GM21576 (cell line): Measurements from ENCODE around the gene NCAPD3.
"Not testable (repeated sequence)": the region's sequence is repeated elsewhere in the genome, so short reads cannot be mapped to it uniquely, and the experiment has no call there.

Experiments
- ATAC-seq: cut with Tn5 transposase; IDR thresholded peaks from one replicate; pipeline ENCODE4 v1.9.1; 2021; ENCODE audit warnings: mild to moderate bottlenecking, moderate library complexity; ENCODE audit not compliant: unreplicated experiment

The NCAPD3 gene

GRCh38 chr11:134139303-134139872 is 84.4 kb downstream of the NCAPD3 start:
- ATAC-seq, result no peak

GRCh38 chr11:134138376-134138775 is 85.4 kb downstream of the NCAPD3 start:
- no peak for ATAC-seq

GRCh38 chr11:134134167-134134566 is 89.6 kb downstream of the NCAPD3 start:
- no peak for ATAC-seq

- no peak for ATAC-seq
Observed at GRCh38 chr11:134132808-134133207, 91.0 kb downstream of the NCAPD3 start.

GRCh38 chr11:134131628-134132244 is 92.0 kb downstream of the NCAPD3 start:
- no peak for ATAC-seq

- no peak for ATAC-seq
Observed at GRCh38 chr11:134126217-134126822, 97.4 kb downstream of the NCAPD3 start.

GRCh38 chr11:134125507-134125906 is 98.3 kb downstream of the NCAPD3 start:
- no peak for ATAC-seq

- no peak for ATAC-seq
Observed at GRCh38 chr11:134124660-134125451, 98.9 kb downstream of the NCAPD3 start.

GRCh38 chr11:134120921-134121526 is 102.7 kb downstream of the NCAPD3 start:
- ATAC-seq, result no peak

GRCh38 chr11:134120143-134120850 is 103.5 kb downstream of the NCAPD3 start:
- ATAC-seq, result no peak

- no peak for ATAC-seq
Observed at GRCh38 chr11:134119094-134119493, 104.7 kb downstream of the NCAPD3 start.

GRCh38 chr11:134118006-134118405 is 105.8 kb downstream of the NCAPD3 start:
- ATAC-seq, result no peak

GRCh38 chr11:134116210-134116609 is 107.6 kb downstream of the NCAPD3 start:
- no peak for ATAC-seq

- ATAC-seq, result not testable (repeated sequence)
Observed at GRCh38 chr11:134113787-134114186, 110.0 kb downstream of the NCAPD3 start.

- no peak for ATAC-seq
Observed at GRCh38 chr11:134110252-134110815, 113.4 kb downstream of the NCAPD3 start.
